GM12891 (cell line): Measurements from ENCODE around the gene PRKAG1.
A peak's percentile ranks its signal among the peaks of the same experiment; 100 is the strongest.

Experiments used
- DNase-seq: peaks from one replicate; pipeline ENCODE4 v3.0.0; 2011; ENCODE audit warnings: low spot score; ENCODE audit not compliant: insufficient read length
- FAIRE-seq: peaks from 2 replicates; lab custom pipeline; 2011; peaks lifted over from hg19 to GRCh38; lab: Jason Lieb, UNC
- PAX5 ChIP-seq: IDR thresholded peaks from 2 replicates; pipeline ENCODE4 v1.6.1; 2011; ENCODE audit warnings: low read length, moderate library complexity, mild to moderate bottlenecking; ENCODE audit not compliant: insufficient read depth, severe bottlenecking
- POLR2A ChIP-seq: IDR thresholded peaks from 2 replicates; pipeline ENCODE4 v1.6.1; 2011; ENCODE audit warnings: low read depth, low read length, control low read depth
- POLR2AphosphoS5 ChIP-seq: IDR thresholded peaks from 2 replicates; pipeline ENCODE4 v1.6.1; 2011; ENCODE audit warnings: low read depth, low read length, control low read depth
- POU2F2 ChIP-seq: IDR thresholded peaks from 2 replicates; pipeline ENCODE4 v1.6.1; 2011; ENCODE audit warnings: low read depth, mild to moderate bottlenecking, control low read depth, low read length, moderate library complexity
- SPI1 ChIP-seq: IDR thresholded peaks from 2 replicates; pipeline ENCODE4 v1.6.1; 2011; ENCODE audit warnings: low read depth, low read length, control low read depth
- TAF1 ChIP-seq: IDR thresholded peaks from 2 replicates; pipeline ENCODE4 v1.6.1; 2011; ENCODE audit warnings: low read depth, low read length, control low read depth

PRKAG1 gene

GRCh38 chr12:48969160-48969771 lies 49.3 kb downstream of the PRKAG1 start:
- TF ChIP-seq PAX5 = no peak
- TF ChIP-seq SPI1 = no peak
- no peak for TF ChIP-seq POLR2AphosphoS5
- TF ChIP-seq TAF1 = no peak
- TF ChIP-seq POU2F2 = no peak
- TF ChIP-seq POLR2A = no peak
- FAIRE-seq (no peak), DNase-seq (no peak)

- FAIRE-seq = no peak
- no peak for DNase-seq
- TF ChIP-seq POLR2A (no peak), PAX5 (no peak), POU2F2 (no peak), TAF1 (no peak), SPI1 (no peak), POLR2AphosphoS5 (no peak)
Measured at GRCh38 chr12:48968467-48968866, 50.1 kb downstream of the PRKAG1 start.

- DNase-seq (no peak), FAIRE-seq (no peak)
- no peak for TF ChIP-seq POLR2AphosphoS5
- TF ChIP-seq POLR2A = no peak
- TF ChIP-seq SPI1 = no peak
Measured at GRCh38 chr12:48967991-48968390, 50.6 kb downstream of the PRKAG1 start.

- TF ChIP-seq PAX5 = no peak
- peak; percentile 77 for TF ChIP-seq SPI1
- DNase-seq = no peak
- no peak for FAIRE-seq
Measured at GRCh38 chr12:48966177-48966895, 52.2 kb downstream of the PRKAG1 start.

- DNase-seq = no peak
- no peak for FAIRE-seq
- no peak for TF ChIP-seq PAX5
- TF ChIP-seq POU2F2 = no peak
- TF ChIP-seq SPI1 = no peak
- no peak for TF ChIP-seq POLR2A
- TF ChIP-seq TAF1 = no peak
- TF ChIP-seq POLR2AphosphoS5 = no peak
Measured at GRCh38 chr12:48965298-48965838, 53.2 kb downstream of the PRKAG1 start.

GRCh38 chr12:48961801-48962200 lies 56.8 kb downstream of the PRKAG1 start:
- no peak for FAIRE-seq
- TF ChIP-seq PAX5 (no peak), TAF1 (no peak), POLR2AphosphoS5 (no peak)

GRCh38 chr12:48961331-48961730 lies 57.2 kb downstream of the PRKAG1 start:
- no peak for FAIRE-seq
- no peak for TF ChIP-seq POU2F2
- TF ChIP-seq TAF1 = no peak
- no peak for TF ChIP-seq SPI1
- no peak for TF ChIP-seq PAX5
- no peak for TF ChIP-seq POLR2A
- no peak for TF ChIP-seq POLR2AphosphoS5
- DNase-seq = no peak

More at GRCh38 chr12:48961801-48962200, 56.8 kb downstream of the PRKAG1 start:
- DNase-seq = no peak

- FAIRE-seq (no peak), DNase-seq (no peak)
- TF ChIP-seq PAX5 (no peak), POLR2AphosphoS5 (no peak), POU2F2 (no peak), POLR2A (no peak), SPI1 (no peak), TAF1 (no peak)
Measured at GRCh38 chr12:48960834-48961233, 57.7 kb downstream of the PRKAG1 start.

GRCh38 chr12:48958049-48958388 lies 60.6 kb downstream of the PRKAG1 start:
- no peak for TF ChIP-seq POU2F2
- no peak for TF ChIP-seq PAX5
- TF ChIP-seq SPI1 = peak; percentile 30; the same call in 1 of the 2 replicates
- no peak for TF ChIP-seq TAF1
- no peak for DNase-seq
- FAIRE-seq = no peak
